ENCODE measurements around the gene PARD6B.
"Not testable (repeated sequence)": the region's sequence is repeated elsewhere in the genome, so short reads cannot be mapped to it uniquely, and the experiment has no call there.

Gene PARD6B

DNA sequence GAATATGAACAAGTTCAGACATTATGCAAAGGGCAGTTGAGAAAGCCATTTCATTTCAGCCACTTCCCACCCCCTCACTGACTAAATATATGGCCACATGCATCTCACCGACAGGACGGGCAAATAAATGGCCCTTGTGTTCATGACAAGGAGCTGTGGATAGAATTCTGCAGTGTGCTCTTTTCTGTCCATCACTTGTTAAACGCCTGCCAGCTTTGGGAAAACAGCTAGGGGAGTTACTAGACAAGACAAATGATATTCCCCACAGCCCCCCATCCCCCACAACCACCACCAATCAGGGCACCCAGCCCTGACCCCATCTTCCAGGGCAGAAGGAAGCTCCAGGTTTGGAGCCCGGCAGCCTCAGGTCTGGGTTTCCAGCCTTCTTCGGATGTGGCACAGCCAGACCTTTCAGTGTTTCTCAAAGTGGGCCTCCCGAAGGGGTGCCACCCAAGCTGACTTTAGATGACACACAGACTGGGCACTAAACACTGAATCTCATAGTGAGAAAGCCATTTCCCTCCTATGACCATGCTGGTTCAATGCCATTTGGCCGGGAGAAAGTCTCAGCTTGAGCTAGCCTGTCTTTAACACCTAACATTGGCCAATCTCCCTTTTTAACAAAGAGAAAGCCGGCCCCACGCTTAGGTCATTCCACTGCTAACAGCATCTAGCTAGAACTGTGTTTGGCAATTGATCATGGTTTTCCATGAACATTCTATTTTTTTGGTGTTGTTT, 36.1 kb upstream of the PARD6B start:
- H3K4me3 Mint-ChIP-seq = no peak overlapping the region
- no peaks in the 10 kb centered on the region for H3K9me3 Mint-ChIP-seq
- H3K27ac Mint-ChIP-seq = no peak overlapping the region
- no peaks in the 10 kb centered on the region for H3K36me3 Mint-ChIP-seq (ENCODE audit: low read depth)
- H3K27me3 Mint-ChIP-seq (ENCODE audit: low read depth) = peaks cover 32% of the 10 kb centered on the region
- H3K4me1 Mint-ChIP-seq (ENCODE audit: low read depth) = peaks cover 6% of the 10 kb centered on the region

DNA sequence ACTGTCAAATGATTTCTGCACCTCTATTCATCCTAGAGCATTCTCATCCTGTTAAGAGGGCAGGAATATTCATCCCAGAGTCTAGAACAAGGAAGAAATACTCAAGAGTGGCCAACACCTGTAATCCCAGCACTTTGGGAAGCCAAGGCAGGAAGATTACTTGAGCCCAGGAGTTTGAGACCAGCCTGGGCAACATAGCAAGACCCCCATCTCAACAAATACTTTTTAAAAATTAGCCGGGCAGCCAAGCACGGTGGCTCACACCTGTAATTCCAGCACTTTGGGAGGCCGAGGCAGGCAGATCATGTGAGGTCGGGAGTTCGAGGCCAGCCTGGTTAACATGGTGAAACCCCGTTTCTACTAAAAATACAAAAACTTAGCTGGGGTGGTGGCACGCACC, 33.1 kb upstream of the PARD6B start:
- H3K9me3 Mint-ChIP-seq; H3K4me3 Mint-ChIP-seq; H3K36me3 Mint-ChIP-seq (ENCODE audit: low read depth); H3K27ac Mint-ChIP-seq; H3K4me1 Mint-ChIP-seq (ENCODE audit: low read depth): not testable (repeated sequence)
- peaks cover 15% of the 10 kb centered on the region for H3K27me3 Mint-ChIP-seq (ENCODE audit: low read depth)

DNA sequence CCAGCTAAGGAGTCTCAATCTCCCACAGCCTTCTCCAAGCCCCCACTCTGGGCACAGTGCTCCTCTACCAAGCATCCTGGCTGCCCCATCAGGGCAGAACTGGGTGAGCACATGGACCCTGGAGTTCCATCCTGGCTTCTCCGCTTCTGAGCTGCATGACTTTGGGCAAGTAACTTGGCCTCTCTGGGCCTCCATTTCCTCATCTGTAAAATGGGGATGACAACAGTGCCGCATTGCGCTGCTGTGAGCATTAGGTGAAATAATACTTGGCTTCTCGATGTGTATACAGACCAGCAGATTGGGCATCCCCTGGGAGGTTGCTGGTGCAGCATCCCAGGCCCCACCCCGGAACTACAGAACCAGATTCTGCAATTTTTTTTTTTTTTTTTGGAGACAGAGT, 31.7 kb upstream of the PARD6B start:
- Mint-ChIP-seq H3K4me1 (ENCODE audit: low read depth) (no peaks in the 10 kb centered on the region), H3K36me3 (ENCODE audit: low read depth) (no peaks in the 10 kb centered on the region), H3K27ac (no peak overlapping the region), H3K27me3 (ENCODE audit: low read depth) (peaks cover 14% of the 10 kb centered on the region), H3K4me3 (no peak overlapping the region), H3K9me3 (no peaks in the 10 kb centered on the region)

DNA sequence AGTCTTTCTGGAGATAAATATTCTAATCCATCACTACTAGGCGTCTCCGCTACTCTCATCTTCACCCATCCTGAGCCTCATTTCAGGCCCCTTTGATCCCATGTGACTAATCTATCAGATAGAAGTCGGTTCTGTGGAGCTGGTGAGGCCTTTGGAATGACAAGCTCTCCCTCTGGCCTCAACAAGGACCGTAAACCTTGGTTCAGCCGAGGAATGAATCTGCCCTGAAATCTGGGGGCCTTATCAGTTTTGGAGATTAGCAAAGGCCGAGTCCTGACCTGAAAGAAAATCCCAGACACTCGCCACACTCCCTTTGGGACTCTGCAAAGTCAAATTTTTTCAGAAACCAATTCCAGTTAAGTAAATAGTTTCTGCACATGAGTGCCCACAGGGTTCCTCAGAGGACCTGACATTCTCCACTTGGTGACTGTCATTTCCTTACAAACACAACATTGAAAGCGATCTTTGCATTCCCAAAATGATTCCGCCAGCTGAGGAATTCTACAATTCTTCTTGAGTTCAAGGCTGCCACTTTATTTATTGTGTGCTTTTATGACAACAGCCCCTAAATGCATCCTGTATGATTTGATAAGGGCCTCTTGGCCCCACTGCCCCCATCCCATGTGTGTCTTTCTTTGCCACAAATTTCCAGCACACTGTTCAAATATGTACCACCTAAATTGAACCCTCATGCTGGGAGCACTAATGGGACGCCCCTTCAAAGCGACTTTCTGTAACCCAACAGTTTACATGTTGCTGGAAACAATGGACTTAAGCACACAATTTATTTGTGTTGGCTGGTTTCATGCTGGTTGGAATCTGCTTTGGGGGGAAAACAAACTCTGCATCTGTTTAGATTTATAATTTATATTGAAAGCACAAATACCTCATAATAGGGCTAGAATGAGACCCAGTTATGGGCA, 30.1 kb upstream of the PARD6B start:
- Mint-ChIP-seq H3K27me3 (ENCODE audit: low read depth) (peaks cover 15% of the 10 kb centered on the region), H3K4me1 (ENCODE audit: low read depth) (no peaks in the 10 kb centered on the region), H3K27ac (no peak overlapping the region), H3K9me3 (no peaks in the 10 kb centered on the region), H3K36me3 (ENCODE audit: low read depth) (no peaks in the 10 kb centered on the region), H3K4me3 (no peak overlapping the region)

DNA sequence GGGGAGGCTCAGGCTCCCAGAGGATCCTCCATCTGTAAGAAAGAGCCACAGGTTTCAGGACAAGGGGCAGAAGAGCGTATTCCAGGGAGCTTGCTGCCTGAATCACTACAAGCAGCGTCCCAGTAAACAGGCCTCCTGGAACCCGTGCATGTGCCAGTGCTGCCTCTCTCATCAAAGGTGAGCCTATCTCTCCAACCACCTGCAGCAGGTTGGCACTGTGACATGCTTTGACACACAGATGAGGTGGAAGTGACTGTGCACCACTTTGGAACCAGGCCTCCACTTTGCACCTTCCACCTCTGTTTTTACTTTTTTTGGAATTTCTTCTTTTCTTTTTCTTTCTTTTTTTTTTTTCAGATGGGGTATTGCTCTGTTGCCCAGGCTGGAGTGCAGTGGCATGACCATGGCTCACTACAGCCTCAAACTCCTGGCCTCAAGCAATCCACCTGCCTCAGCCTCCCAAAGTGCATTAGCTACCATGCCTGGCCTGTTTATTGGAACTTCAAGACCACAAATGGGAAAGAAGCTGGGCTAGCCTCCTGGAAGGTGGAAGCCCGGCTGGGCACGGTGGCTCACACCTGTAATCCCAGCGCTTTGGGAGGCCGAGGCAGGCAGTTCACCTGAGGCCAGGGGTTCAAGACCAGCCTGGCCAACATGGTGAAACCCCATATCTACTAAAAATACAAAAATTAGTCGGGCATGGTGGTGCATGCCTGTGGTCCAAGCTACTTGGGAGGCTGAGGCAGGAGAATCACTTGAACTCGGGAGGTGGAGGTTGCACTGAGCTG, 27.5 kb upstream of the PARD6B start:
- H3K36me3 Mint-ChIP-seq (ENCODE audit: low read depth); H3K27ac Mint-ChIP-seq; H3K4me1 Mint-ChIP-seq (ENCODE audit: low read depth); H3K9me3 Mint-ChIP-seq; H3K4me3 Mint-ChIP-seq: not testable (repeated sequence)
- H3K27me3 Mint-ChIP-seq (ENCODE audit: low read depth) = peaks cover 15% of the 10 kb centered on the region

DNA sequence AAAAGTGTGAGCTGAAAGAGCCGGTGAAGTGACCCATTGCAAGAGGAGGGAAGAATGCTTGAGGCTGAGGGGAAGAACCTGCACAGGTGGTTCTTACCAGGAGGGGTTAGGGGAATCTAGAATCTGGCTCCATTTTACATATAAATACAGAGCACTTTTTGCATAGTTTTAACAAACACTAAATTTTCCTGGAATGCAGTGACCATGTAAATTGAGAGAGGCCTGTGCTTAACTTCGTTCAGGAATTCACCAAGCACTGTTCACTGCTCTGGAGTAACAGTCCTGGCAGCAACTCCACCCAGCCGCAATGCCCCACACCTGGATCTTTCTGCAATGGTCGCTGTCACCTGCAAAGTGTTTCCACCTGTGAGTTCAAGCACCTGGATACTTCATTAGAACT, 26.9 kb upstream of the PARD6B start:
- Mint-ChIP-seq H3K4me1 (ENCODE audit: low read depth) (no peaks in the 10 kb centered on the region), H3K27me3 (ENCODE audit: low read depth) (peaks cover 15% of the 10 kb centered on the region), H3K27ac (no peak overlapping the region), H3K4me3 (no peak overlapping the region), H3K36me3 (ENCODE audit: low read depth) (no peaks in the 10 kb centered on the region), H3K9me3 (no peaks in the 10 kb centered on the region)

DNA sequence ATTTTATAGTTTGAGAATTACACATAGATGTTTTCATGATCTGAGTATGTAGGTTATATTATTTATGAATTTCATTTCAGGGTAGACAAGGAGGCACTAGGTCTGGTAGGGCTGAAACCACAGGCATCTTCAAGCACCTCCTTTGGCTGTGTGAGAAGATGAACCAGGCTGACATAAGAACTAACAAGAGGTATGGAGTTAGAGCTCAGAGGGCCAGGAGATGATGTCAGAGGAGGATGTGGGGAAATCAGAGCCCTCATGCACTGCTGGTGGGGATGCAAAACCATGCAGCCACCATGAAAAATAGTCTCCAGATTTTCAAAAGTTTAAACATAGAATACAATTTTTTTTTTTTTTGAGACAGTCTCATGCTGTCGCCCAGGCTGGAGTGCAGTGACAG, 26.4 kb upstream of the PARD6B start:
- Mint-ChIP-seq H3K9me3 (no peaks in the 10 kb centered on the region), H3K4me1 (ENCODE audit: low read depth) (no peaks in the 10 kb centered on the region), H3K4me3 (no peak overlapping the region), H3K27me3 (ENCODE audit: low read depth) (peaks cover 15% of the 10 kb centered on the region), H3K36me3 (ENCODE audit: low read depth) (no peaks in the 10 kb centered on the region), H3K27ac (no peak overlapping the region)

DNA sequence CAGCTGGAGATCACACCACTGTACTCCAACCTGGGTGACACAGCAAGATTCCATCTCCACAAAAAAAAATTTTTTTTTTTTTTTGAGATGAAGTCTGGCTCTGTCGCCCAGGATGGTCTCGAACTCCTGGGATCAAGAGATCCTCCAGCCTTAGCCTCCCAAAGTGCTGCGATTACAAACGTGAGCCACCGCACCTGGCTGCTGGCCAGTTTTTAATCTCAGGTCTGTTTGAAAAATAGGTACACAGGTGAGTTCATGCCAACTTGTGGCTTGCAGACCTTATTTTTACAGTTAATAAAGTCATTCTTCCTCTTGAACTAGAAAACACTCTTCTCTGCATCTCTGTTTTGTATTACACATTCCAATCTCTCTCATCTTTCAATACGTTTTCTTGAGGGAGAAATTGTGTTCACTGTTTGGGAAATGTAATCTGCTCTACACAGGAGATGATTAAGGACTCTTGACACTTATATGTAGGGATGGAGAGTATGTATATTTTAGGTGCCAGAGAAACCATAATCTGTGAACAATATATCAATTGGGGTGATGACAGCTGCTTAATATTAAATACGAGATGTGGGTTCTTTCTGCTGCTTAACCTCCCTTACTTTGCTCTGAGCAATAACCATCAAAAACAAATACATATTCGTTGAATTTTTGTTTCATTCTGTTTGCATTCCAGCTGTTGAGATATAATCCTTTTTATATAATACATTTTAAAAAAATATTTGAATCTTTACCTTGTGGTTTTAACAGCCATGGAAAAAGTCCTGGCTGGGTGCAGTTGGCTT, 22.3 kb upstream of the PARD6B start:
- H3K27me3 Mint-ChIP-seq (ENCODE audit: low read depth) = peaks cover 19% of the 10 kb centered on the region
- no peaks in the 10 kb centered on the region for H3K36me3 Mint-ChIP-seq (ENCODE audit: low read depth)
- no peaks in the 10 kb centered on the region for H3K9me3 Mint-ChIP-seq
- no peaks in the 10 kb centered on the region for H3K4me1 Mint-ChIP-seq (ENCODE audit: low read depth)
- no peak overlapping the region for H3K4me3 Mint-ChIP-seq
- no peak overlapping the region for H3K27ac Mint-ChIP-seq

DNA sequence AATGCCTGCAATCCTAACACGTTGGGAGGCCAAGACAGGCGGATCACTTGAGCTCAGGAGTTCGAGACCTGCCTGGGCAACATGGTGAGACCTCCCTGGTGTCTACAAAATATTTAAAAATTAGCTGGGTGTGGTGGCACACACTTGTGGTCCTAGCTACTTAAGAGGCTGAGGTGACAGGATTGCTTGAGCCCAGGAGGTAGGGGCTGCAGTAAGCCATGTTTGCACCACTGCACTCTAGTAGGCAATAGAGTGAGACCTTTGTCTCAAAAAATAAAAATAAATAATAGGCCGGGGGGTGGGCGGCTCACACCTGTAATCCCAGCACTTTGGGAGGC, 21.8 kb upstream of the PARD6B start:
- Mint-ChIP-seq H3K36me3 (ENCODE audit: low read depth) (no peaks in the 10 kb centered on the region), H3K4me3 (no peak overlapping the region), H3K27me3 (ENCODE audit: low read depth) (peaks cover 19% of the 10 kb centered on the region), H3K27ac (no peak overlapping the region), H3K9me3 (no peaks in the 10 kb centered on the region), H3K4me1 (ENCODE audit: low read depth) (no peaks in the 10 kb centered on the region)

DNA sequence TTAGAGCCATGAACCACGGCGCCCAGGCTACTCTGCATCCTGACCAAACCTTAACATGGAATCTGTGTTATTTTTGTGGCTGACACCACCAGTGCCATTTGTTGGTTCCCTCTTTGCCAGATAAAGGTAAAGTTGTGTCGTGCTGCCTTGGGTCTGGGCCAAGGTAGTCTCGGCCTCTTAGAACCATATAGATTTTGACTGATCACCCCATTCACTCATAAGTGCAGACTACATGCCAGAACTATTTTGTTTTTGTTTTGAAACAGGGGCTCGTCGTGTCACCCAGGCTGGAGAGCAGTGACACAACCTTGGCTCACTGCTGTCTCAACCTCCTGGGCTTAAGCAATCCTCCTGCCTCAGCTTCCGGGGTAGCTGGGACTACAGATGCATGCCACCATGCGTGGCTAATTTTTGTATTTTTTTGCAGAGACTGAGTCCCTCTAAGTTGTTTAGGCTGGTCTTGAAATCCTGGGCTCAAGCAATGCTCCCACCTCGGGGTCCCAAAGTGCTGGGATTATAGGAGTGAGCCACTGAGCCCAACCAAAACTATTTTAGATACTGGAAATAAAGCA, 20.8 kb upstream of the PARD6B start:
- no peaks in the 10 kb centered on the region for H3K9me3 Mint-ChIP-seq
- no peak overlapping the region for H3K27ac Mint-ChIP-seq
- peaks cover 15% of the 10 kb centered on the region for H3K27me3 Mint-ChIP-seq (ENCODE audit: low read depth)
- H3K4me3 Mint-ChIP-seq = no peak overlapping the region
- H3K36me3 Mint-ChIP-seq (ENCODE audit: low read depth) = no peaks in the 10 kb centered on the region
- no peaks in the 10 kb centered on the region for H3K4me1 Mint-ChIP-seq (ENCODE audit: low read depth)

DNA sequence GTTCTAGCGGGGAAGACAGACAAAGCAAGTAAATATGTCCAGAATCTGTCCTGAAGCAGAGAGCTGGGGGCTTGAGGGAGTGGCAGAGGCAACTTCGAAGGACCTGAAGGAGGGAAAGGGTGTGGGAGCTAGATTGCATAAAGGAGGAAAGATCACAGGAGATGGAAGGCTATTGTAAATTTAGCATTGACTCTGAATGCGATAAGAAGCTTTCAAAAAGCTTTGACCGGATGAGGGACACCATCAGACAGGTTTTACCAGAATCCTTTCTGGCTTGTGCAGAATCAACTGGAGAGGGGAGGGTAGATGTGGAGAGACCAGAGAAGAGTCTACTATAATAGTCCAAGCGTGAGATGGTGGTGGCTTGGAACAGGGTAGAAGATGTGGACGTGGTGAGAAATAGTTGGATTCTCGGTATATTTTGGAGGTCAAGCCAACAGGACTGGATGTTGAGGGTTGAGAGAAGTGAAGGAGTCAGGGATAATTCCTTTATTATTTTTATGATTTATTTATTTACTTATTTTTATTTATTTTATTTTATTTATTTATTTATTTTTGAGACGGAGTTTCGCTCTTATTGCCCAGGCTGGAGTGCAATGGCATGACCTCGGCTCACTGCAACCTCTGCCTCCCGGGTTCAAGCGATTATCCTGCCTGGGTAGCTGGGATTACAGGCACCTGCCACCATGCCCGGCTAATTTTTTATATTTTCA, 20.1 kb upstream of the PARD6B start:
- Mint-ChIP-seq H3K27ac (no peak overlapping the region), H3K4me3 (no peak overlapping the region), H3K9me3 (no peaks in the 10 kb centered on the region), H3K4me1 (ENCODE audit: low read depth) (no peaks in the 10 kb centered on the region), H3K27me3 (ENCODE audit: low read depth) (peaks cover 15% of the 10 kb centered on the region), H3K36me3 (ENCODE audit: low read depth) (no peaks in the 10 kb centered on the region)

DNA sequence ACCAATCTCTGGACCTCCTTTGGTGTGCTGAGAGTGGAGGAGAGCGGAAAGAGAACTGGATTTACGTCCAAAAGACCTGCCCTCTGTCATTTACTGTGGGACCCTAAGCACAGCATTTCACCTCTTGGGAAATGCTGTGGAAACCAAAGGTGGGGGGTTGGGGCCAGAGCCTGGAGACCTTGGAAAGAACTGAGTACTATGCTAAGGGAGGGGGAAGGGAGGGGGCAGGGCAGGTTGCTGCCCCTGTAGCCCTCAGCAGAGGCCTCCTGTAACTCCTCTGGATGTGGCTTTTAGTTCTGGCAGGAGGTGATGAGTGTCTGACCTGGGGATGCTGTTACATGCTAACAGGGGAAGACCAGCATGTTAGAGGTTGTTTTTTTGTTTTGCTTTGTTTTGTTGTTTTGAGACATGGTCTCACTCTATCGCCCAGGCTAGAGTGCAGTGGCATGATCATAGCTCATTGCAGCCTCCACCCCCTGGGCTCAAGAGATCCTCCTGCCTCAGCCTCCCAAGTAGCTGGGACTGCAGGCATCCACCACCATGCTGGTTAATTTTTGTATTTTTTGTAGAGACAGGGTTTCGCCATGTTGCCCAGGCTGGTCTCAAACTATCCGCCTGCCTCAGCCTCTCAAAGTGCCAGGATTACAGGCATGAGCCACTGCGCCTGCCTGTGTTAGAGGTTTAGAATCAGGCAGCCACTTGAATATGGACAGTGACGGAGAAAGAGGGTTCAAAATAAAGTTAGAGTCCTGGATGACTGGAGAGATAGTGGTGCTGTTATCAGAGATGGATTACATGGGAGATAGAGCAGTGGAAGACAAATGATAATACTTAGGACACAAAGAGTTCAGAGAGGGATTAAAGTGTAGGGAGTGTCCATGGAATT, 18.4 kb upstream of the PARD6B start:
- H3K27ac Mint-ChIP-seq = no peak overlapping the region
- H3K36me3 Mint-ChIP-seq (ENCODE audit: low read depth) = no peaks in the 10 kb centered on the region
- no peaks in the 10 kb centered on the region for H3K9me3 Mint-ChIP-seq
- H3K27me3 Mint-ChIP-seq (ENCODE audit: low read depth) = peaks cover 22% of the 10 kb centered on the region
- H3K4me1 Mint-ChIP-seq (ENCODE audit: low read depth) = no peaks in the 10 kb centered on the region
- no peak overlapping the region for H3K4me3 Mint-ChIP-seq

DNA sequence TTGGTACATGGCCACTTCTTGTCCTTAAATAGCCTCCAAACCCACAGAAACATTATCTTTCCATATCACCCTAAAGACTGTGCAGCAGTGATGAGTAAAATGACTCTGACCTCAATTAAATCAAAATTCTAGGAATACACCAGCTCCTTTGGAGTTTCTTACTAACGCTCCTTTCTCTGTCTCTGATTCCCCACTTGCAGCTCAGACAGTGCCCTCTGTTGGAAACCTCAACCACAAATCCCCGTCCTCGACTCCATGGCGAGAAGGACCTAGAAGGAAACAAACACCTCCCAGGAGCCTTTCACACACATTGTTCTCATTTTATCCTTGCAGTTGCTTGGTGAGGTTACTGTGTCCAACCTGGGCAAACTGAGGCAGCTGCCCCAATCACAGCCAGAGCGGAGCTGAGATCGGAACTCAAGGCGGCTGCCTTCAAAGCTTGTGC, 17.7 kb upstream of the PARD6B start:
- peaks cover 27% of the 10 kb centered on the region for H3K27me3 Mint-ChIP-seq (ENCODE audit: low read depth)
- no peaks in the 10 kb centered on the region for H3K4me1 Mint-ChIP-seq (ENCODE audit: low read depth)
- no peaks in the 10 kb centered on the region for H3K36me3 Mint-ChIP-seq (ENCODE audit: low read depth)
- no peak overlapping the region for H3K4me3 Mint-ChIP-seq
- no peaks in the 10 kb centered on the region for H3K9me3 Mint-ChIP-seq
- H3K27ac Mint-ChIP-seq = no peak overlapping the region
